Measurements from ENCODE around the gene TGFBR3.

GRCh38 chr1:91792489-91793071 is 93.4 kb downstream of the TGFBR3 start:
- TF ChIP-seq NRF1 (IDR thresholded peaks at IDR 0.05; ENCODE audit: low read depth, low read length) (no peak), CTCF (IDR thresholded peaks at IDR 0.05; ENCODE audit: control extremely low read depth in 1 of 3, insufficient read depth in 1 of 3, low read depth in 1 of 3, low read length in 3 of 3) (peak; percentile 13 to 18 (median 15); a peak in 2 of 4 replicates), CBX8 (IDR thresholded peaks at IDR 0.05; ENCODE audit: borderline replicate concordance, low read depth, low read length) (no peak), KDM1A (IDR thresholded peaks at IDR 0.05; ENCODE audit: borderline replicate concordance, low read length) (no peak)
- TF ChIP-seq, protein P1, sequence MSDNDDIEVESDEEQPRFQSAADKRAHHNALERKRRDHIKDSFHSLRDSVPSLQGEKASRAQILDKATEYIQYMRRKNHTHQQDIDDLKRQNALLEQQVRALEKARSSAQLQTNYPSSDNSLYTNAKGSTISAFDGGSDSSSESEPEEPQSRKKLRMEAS (IDR thresholded peaks at IDR 0.05) = no peak

Measured in H1 (cell line).